Gastroesophageal sphincter (tissue), 4 donors: ENCODE data around the gene CYTH2. TPM values are rescaled to one million over a fixed set of nuclear protein-coding genes. Genes with fewer than 3 reads are reported as not detected.

ENCODE experiments used
- ATAC-seq: fragments of 150-250 bp; one replicate; pipeline ENCODE4 v1.9.1; 2016; ENCODE audit warnings: mild to moderate bottlenecking, moderate library complexity
- H3K27ac ChIP-seq, 4 donors: fragments of 200-600 bp; sonication (generic) in 3 of 4; 1 replicate in 3 of 4; 2 replicates in 1 of 4; pipeline ENCODE4 v1.5.1; 2016 to 2019
- H3K27me3 ChIP-seq: fragments of 200-600 bp; sonication (generic); one replicate; pipeline ENCODE4 v1.5.1; 2019
- H3K36me3 ChIP-seq, 2 donors: fragments of 200-600 bp; sonication (generic); one replicate each; pipeline ENCODE4 v1.5.1; 2019; ENCODE audit warnings: control low read depth in 1 of 2
- H3K4me1 ChIP-seq, 3 donors: fragments of 200-600 bp; sonication (generic); 1 replicate in 2 of 3; 2 replicates in 1 of 3; pipeline ENCODE4 v1.5.1; 2016 to 2019; ENCODE audit warnings: control low read depth in 2 of 3
- H3K4me3 ChIP-seq, 2 donors: fragments of 200-600 bp; sonication (generic); one replicate each; pipeline ENCODE4 v1.5.1; 2019; ENCODE audit warnings: mild to moderate bottlenecking in 1 of 2, moderate library complexity in 1 of 2
- H3K9me3 ChIP-seq, 3 donors: fragments of 200-600 bp; sonication (generic); one replicate each; pipeline ENCODE4 v1.5.1; 2017 to 2019; ENCODE audit warnings: control low read depth in 2 of 3
- CTCF ChIP-seq, 4 experiments: fragments of 200-600 bp in 2 of 4; fragments of 450-650 bp in 2 of 4; sonication (generic) in 1 of 4; IDR thresholded peaks; one replicate each; pipeline ENCODE4 v1.5.1; 2017 to 2019; ENCODE audit warnings: antibody characterized with exemption in 4 of 4, mild to moderate bottlenecking in 2 of 4, moderate library complexity in 2 of 4
- EP300 ChIP-seq: sonication (generic); formaldehyde crosslinking; IDR thresholded peaks from one replicate; pipeline ENCODE4 v1.6.1; 2017; ENCODE audit warnings: antibody characterized with exemption, mild to moderate bottlenecking
- POLR2A ChIP-seq, 2 donors: fragments of 450-650 bp; IDR thresholded peaks; one replicate each; pipeline ENCODE4 v1.6.1; 2017; ENCODE audit warnings: antibody characterized with exemption in 2 of 2, mild to moderate bottlenecking in 2 of 2, moderate library complexity in 1 of 2
- POLR2AphosphoS5 ChIP-seq: sonication (generic); formaldehyde crosslinking; IDR thresholded peaks from one replicate; pipeline ENCODE4 v1.6.1; 2017; ENCODE audit warnings: antibody characterized with exemption
- WGBS, 2 donors: methylation state at CpG; one replicate each; pipeline ENCODE4 v1.1.5; 2018; ENCODE audit warnings: low coverage in 1 of 2; 5-methylcytosine and 5-hydroxymethylcytosine counted together
- total RNA-seq, 4 donors: library from RNA; depleted of rRNA; stranded (reverse); fragments of >200 nt; gene quantifications; one replicate each; pipeline ENCODE4 v1.1.0, GENCODE V29; 2016

The CYTH2 gene
- total RNA-seq, 4 donors from 2014 or later: 28.6 to 56.7 (median 47.0) TPM

- TF ChIP-seq POLR2A (IDR thresholded peaks at IDR 0.05) (no peak), CTCF (IDR thresholded peaks at IDR 0.05) (no peak), POLR2AphosphoS5 (no peak), EP300 (no peak)
- no peaks in the 10 kb centered on the region for H3K9me3 ChIP-seq
- H3K27ac ChIP-seq: no peak overlapping the region
- H3K4me3 ChIP-seq: no peak overlapping the region
- 53 to 75% methylated on average over 2 to 4 of the region's 44 CpGs for WGBS, 2 donors
- H3K4me1 ChIP-seq: peaks cover 0 to 30% (median 8%) of the 10 kb centered on the region in 3 donors
- peaks cover 60% of the 10 kb centered on the region for H3K27me3 ChIP-seq
- H3K36me3 ChIP-seq: no peaks in the 10 kb centered on the region
- ATAC-seq: no peak
Observed at GRCh38 chr19:48499316-48500090, 30.3 kb downstream of the CYTH2 start.

- no peak for TF ChIP-seq POLR2A (IDR thresholded peaks at IDR 0.05)
Observed at GRCh38 chr19:48500830-48501493, 31.8 kb downstream of the CYTH2 start.

GRCh38 chr19:48501494-48502349, 32.6 kb downstream of the CYTH2 start:
- peaks cover 0 to 20% (median 5%) of the 10 kb centered on the region in 3 donors for H3K4me1 ChIP-seq
- no peaks in the 10 kb centered on the region for H3K9me3 ChIP-seq
- no peak overlapping the region for H3K27ac ChIP-seq
- ATAC-seq: no peak
- no peaks in the 10 kb centered on the region for H3K36me3 ChIP-seq
- WGBS, 2 donors: 0 to 3% methylated on average over 4 to 9 of the region's 20 CpGs
- no peak overlapping the region for H3K4me3 ChIP-seq
- TF ChIP-seq EP300 (no peak), POLR2AphosphoS5 (no peak), CTCF (IDR thresholded peaks at IDR 0.05) (no peak), POLR2A (IDR thresholded peaks at IDR 0.05) (no peak)
- H3K27me3 ChIP-seq: peaks cover 60% of the 10 kb centered on the region

More at GRCh38 chr19:48500830-48501493, 31.8 kb downstream of the CYTH2 start:
- WGBS, 2 donors: 87% methylated on average over 6 of the region's 32 CpGs; no CpG with 5 or more reads in 1 of the 2 donors
- no peaks in the 10 kb centered on the region for H3K36me3 ChIP-seq
- peaks cover 60% of the 10 kb centered on the region for H3K27me3 ChIP-seq
- no peak for ATAC-seq
- H3K9me3 ChIP-seq: no peaks in the 10 kb centered on the region
- H3K4me1 ChIP-seq: peaks cover 0 to 20% (median 5%) of the 10 kb centered on the region in 3 donors
- H3K4me3 ChIP-seq: no peak overlapping the region
- H3K27ac ChIP-seq: no peak overlapping the region

- H3K36me3 ChIP-seq: no peaks in the 10 kb centered on the region
- no peak overlapping the region for H3K27ac ChIP-seq
- 37% methylated on average over 8 of the region's 27 CpGs; no CpG with 5 or more reads in 1 of the 2 donors for WGBS, 2 donors
- peaks cover 55% of the 10 kb centered on the region for H3K27me3 ChIP-seq
- H3K4me3 ChIP-seq: no peak overlapping the region
- no peak for TF ChIP-seq POLR2AphosphoS5
- no peak for TF ChIP-seq EP300
- TF ChIP-seq POLR2A (IDR thresholded peaks at IDR 0.05): no peak
- no peak for TF ChIP-seq CTCF (IDR thresholded peaks at IDR 0.05)
- ATAC-seq: no peak
- peaks cover 0 to 20% (median 5%) of the 10 kb centered on the region in 3 donors for H3K4me1 ChIP-seq
- no peaks in the 10 kb centered on the region for H3K9me3 ChIP-seq
Observed at GRCh38 chr19:48502350-48503018, 33.3 kb downstream of the CYTH2 start.
